HEK293 (cell line): ENCODE results near the gene MEIKIN.
A peak's percentile ranks its signal among the peaks of the same experiment; 100 is the strongest.

Source experiments
- CTCF ChIA-PET: fragments of 350-600 bp; formaldehyde crosslinking; extraction: SDS; loops from one replicate; lab custom pipeline; 2021; ENCODE audit warnings: antibody characterized with exemption; lab: Yijun Ruan, JAX
- POLR2A ChIA-PET: fragments of 300-600 bp; formaldehyde crosslinking; extraction: SDS; loops from one replicate; lab custom pipeline; 2020; ENCODE audit warnings: antibody characterized with exemption, inconsistent platforms; lab: Yijun Ruan, JAX
- H3K27ac ChIP-seq: fragments of 200-500 bp; sonication (Bioruptor generic); 2 replicates; pipeline ENCODE4 v1.5.1; 2014; ENCODE audit warnings: low read depth, low read length, control low read depth, inconsistent platforms; ENCODE audit errors: extremely low read depth
- H3K36me3 ChIP-seq, 2 experiments: fragments of 200-500 bp in 1 of 2; sonication (Bioruptor generic) in 1 of 2; 1 replicate in 1 of 2; 2 replicates in 1 of 2; pipeline ENCODE4 v1.5.1; 2014 to 2017; ENCODE audit warnings: inconsistent platforms in 2 of 2, low read length in 2 of 2; ENCODE audit not compliant: control insufficient read depth in 2 of 2, insufficient read depth in 1 of 2
- H3K4me1 ChIP-seq: fragments of 200-500 bp; sonication (Bioruptor generic); 2 replicates; pipeline ENCODE4 v1.5.1; 2014; ENCODE audit warnings: mild to moderate bottlenecking, low read length, inconsistent platforms; ENCODE audit not compliant: control insufficient read depth, insufficient read depth
- H3K4me3 ChIP-seq: 2 replicates; pipeline ENCODE4 v1.5.1; 2011; ENCODE audit warnings: low read depth, mild to moderate bottlenecking, control low read depth, low read length, moderate library complexity
- H3K9me3 ChIP-seq: fragments of 200-500 bp; sonication (Bioruptor generic); 2 replicates; pipeline ENCODE4 v1.5.1; 2014; ENCODE audit warnings: low read depth, low read length, inconsistent platforms; ENCODE audit not compliant: control insufficient read depth, insufficient read depth
- ATF2 ChIP-seq: fragments of 450-650 bp; formaldehyde crosslinking; IDR thresholded peaks from 2 replicates; pipeline ENCODE4 v1.5.1; 2016; ENCODE audit warnings: missing biosample characterization, missing genetic modification characterization, low read depth
- FEZF1 ChIP-seq: fragments of 450-650 bp; formaldehyde crosslinking; IDR thresholded peaks from 2 replicates; pipeline ENCODE4 v1.5.1; 2016; ENCODE audit warnings: missing biosample characterization, missing genetic modification characterization
- GLIS1 ChIP-seq: fragments of 450-650 bp; formaldehyde crosslinking; IDR thresholded peaks from 2 replicates; pipeline ENCODE4 v1.5.1; 2016; ENCODE audit warnings: missing biosample characterization, missing genetic modification characterization
- KLF10 ChIP-seq: fragments of 450-650 bp; IDR thresholded peaks from 2 replicates; pipeline ENCODE4 v1.5.1; 2018; ENCODE audit warnings: missing biosample characterization, mild to moderate bottlenecking, missing genetic modification characterization
- KLF8 ChIP-seq: fragments of 450-650 bp; formaldehyde crosslinking; IDR thresholded peaks from 2 replicates; pipeline ENCODE4 v1.5.1; 2016; ENCODE audit warnings: missing biosample characterization, missing genetic modification characterization
- ZBTB17 ChIP-seq: fragments of 450-650 bp; formaldehyde crosslinking; IDR thresholded peaks from 2 replicates; pipeline ENCODE4 v1.5.1; 2016; ENCODE audit warnings: missing biosample characterization, missing genetic modification characterization
- ZBTB49 ChIP-seq: fragments of 450-650 bp; formaldehyde crosslinking; IDR thresholded peaks from 2 replicates; pipeline ENCODE4 v1.5.1; 2016; ENCODE audit warnings: missing biosample characterization, missing genetic modification characterization, low read depth
- ZNF121 ChIP-seq: fragments of 450-650 bp; formaldehyde crosslinking; IDR thresholded peaks from 2 replicates; pipeline ENCODE4 v1.5.1; 2016; ENCODE audit warnings: missing biosample characterization, missing genetic modification characterization
- ZNF175 ChIP-seq: fragments of 450-650 bp; formaldehyde crosslinking; IDR thresholded peaks from 2 replicates; pipeline ENCODE4 v1.5.1; 2016; ENCODE audit warnings: missing biosample characterization, missing genetic modification characterization
- ZNF335 ChIP-seq: fragments of 450-650 bp; formaldehyde crosslinking; conservative IDR thresholded peaks from 2 replicates; pipeline ENCODE4 v1.5.1; 2016; ENCODE audit warnings: missing biosample characterization, missing genetic modification characterization
- ZNF488 ChIP-seq: fragments of 450-650 bp; formaldehyde crosslinking; IDR thresholded peaks from 2 replicates; pipeline ENCODE4 v1.5.1; 2016; ENCODE audit warnings: missing biosample characterization, missing genetic modification characterization
- ZNF585B ChIP-seq: fragments of 450-650 bp; formaldehyde crosslinking; IDR thresholded peaks from 2 replicates; pipeline ENCODE4 v1.5.1; 2016; ENCODE audit warnings: missing biosample characterization, missing genetic modification characterization
- ZNF610 ChIP-seq: fragments of 450-650 bp; formaldehyde crosslinking; IDR thresholded peaks from 2 replicates; pipeline ENCODE4 v1.5.1; 2016; ENCODE audit warnings: missing biosample characterization, missing genetic modification characterization, borderline replicate concordance
- ZNF791 ChIP-seq: fragments of 450-650 bp; formaldehyde crosslinking; IDR thresholded peaks from 2 replicates; pipeline ENCODE4 v1.5.1; 2016; ENCODE audit warnings: missing biosample characterization, missing genetic modification characterization
- ZSCAN16 ChIP-seq: fragments of 450-650 bp; formaldehyde crosslinking; IDR thresholded peaks from 2 replicates; pipeline ENCODE4 v1.5.1; 2016; ENCODE audit warnings: missing biosample characterization, missing genetic modification characterization
- TF ChIP-seq, protein P1 (sequence below): fragments of 450-650 bp; formaldehyde crosslinking; IDR thresholded peaks from 2 replicates; pipeline ENCODE4 v1.5.1; 2016; ENCODE audit warnings: missing biosample characterization, missing genetic modification characterization, borderline replicate concordance
- TF ChIP-seq, protein P2 (sequence below): fragments of 450-650 bp; IDR thresholded peaks from 2 replicates; pipeline ENCODE4 v1.5.1; 2018; ENCODE audit warnings: missing biosample characterization, missing genetic modification characterization
- TF ChIP-seq, protein P3 (sequence below): fragments of 450-650 bp; formaldehyde crosslinking; IDR thresholded peaks from 2 replicates; pipeline ENCODE4 v1.5.1; 2016; ENCODE audit warnings: missing biosample characterization, missing genetic modification characterization, borderline replicate concordance

Gene MEIKIN

GRCh38 chr5:131932235-131932634 is 13.2 kb downstream of the MEIKIN start (continued):
- no peak for TF ChIP-seq ZNF610 (tag by site-specific recombination)

DNA sequence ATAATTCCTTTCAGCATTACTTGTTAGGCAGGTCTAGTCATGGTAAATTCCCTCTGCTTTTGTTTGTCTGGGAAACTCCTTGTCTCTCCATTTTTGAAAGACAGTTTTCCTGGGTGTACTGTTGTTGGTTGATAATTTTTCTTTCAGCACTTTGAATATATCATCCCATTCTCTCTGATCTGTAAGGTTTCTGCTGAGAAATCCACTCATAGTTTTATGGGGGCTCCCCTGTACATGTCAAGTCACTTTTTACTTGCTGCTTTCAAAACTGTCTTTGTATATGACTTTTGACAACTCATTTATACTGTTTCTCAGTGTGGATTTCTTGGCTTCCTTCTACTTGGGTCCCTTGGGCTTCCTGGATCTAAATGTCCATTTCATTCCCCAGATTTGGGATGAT is 16.5 kb downstream of the MEIKIN start:
- TF ChIP-seq ZNF488 (tag by site-specific recombination) (no peak), ZNF585B (tag by site-specific recombination) (no peak), KLF10 (tag by site-specific recombination) (no peak), ZNF791 (tag by site-specific recombination) (peak; percentile 96), ZNF121 (tag by site-specific recombination) (no peak), ZNF335 (tag by site-specific recombination) (no peak)
- H3K4me1 ChIP-seq = no peaks in the 10 kb centered on the region
- H3K4me3 ChIP-seq = no peak overlapping the region
- no peak overlapping the region for H3K27ac ChIP-seq
- ChIA-PET POLR2A (no interaction called here), CTCF (no interaction called here)
- H3K9me3 ChIP-seq = no peaks in the 10 kb centered on the region
- H3K36me3 ChIP-seq = no peaks in the 10 kb centered on the region

DNA sequence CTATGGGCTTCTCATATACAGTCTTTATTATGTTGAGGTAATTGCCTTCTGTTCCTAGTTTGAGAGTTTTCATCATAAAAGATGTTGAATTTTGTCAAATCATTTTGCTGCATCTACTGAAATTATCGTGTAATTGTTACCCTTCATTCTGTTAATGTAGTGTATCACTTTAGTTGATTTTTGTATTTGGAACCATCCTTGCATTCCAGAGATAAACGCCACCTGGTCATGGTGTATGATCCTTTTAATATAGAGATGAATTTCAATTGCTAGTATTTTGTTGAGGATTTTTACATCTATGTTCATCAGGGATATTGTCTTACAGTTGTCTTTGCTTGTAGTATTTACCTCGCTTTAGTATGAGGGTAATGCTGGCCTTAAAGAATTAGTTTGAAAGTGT is 19.3 kb downstream of the MEIKIN start:
- CTCF ChIA-PET = no interaction called here
- POLR2A ChIA-PET = no interaction called here
- no peaks in the 10 kb centered on the region for H3K4me1 ChIP-seq
- no peak overlapping the region for H3K27ac ChIP-seq
- no peaks in the 10 kb centered on the region for H3K9me3 ChIP-seq
- H3K36me3 ChIP-seq = no peaks in the 10 kb centered on the region
- H3K4me3 ChIP-seq = no peak overlapping the region
- TF ChIP-seq ZBTB17 (tag by site-specific recombination) = no peak
- TF ChIP-seq, protein P1, sequence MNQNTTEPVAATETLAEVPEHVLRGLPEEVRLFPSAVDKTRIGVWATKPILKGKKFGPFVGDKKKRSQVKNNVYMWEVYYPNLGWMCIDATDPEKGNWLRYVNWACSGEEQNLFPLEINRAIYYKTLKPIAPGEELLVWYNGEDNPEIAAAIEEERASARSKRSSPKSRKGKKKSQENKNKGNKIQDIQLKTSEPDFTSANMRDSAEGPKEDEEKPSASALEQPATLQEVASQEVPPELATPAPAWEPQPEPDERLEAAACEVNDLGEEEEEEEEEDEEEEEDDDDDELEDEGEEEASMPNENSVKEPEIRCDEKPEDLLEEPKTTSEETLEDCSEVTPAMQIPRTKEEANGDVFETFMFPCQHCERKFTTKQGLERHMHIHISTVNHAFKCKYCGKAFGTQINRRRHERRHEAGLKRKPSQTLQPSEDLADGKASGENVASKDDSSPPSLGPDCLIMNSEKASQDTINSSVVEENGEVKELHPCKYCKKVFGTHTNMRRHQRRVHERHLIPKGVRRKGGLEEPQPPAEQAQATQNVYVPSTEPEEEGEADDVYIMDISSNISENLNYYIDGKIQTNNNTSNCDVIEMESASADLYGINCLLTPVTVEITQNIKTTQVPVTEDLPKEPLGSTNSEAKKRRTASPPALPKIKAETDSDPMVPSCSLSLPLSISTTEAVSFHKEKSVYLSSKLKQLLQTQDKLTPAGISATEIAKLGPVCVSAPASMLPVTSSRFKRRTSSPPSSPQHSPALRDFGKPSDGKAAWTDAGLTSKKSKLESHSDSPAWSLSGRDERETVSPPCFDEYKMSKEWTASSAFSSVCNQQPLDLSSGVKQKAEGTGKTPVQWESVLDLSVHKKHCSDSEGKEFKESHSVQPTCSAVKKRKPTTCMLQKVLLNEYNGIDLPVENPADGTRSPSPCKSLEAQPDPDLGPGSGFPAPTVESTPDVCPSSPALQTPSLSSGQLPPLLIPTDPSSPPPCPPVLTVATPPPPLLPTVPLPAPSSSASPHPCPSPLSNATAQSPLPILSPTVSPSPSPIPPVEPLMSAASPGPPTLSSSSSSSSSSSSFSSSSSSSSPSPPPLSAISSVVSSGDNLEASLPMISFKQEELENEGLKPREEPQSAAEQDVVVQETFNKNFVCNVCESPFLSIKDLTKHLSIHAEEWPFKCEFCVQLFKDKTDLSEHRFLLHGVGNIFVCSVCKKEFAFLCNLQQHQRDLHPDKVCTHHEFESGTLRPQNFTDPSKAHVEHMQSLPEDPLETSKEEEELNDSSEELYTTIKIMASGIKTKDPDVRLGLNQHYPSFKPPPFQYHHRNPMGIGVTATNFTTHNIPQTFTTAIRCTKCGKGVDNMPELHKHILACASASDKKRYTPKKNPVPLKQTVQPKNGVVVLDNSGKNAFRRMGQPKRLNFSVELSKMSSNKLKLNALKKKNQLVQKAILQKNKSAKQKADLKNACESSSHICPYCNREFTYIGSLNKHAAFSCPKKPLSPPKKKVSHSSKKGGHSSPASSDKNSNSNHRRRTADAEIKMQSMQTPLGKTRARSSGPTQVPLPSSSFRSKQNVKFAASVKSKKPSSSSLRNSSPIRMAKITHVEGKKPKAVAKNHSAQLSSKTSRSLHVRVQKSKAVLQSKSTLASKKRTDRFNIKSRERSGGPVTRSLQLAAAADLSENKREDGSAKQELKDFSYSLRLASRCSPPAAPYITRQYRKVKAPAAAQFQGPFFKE (tag by site-specific recombination) = no peak
- no peak for TF ChIP-seq ZNF175 (tag by site-specific recombination)
- TF ChIP-seq, protein P2, sequence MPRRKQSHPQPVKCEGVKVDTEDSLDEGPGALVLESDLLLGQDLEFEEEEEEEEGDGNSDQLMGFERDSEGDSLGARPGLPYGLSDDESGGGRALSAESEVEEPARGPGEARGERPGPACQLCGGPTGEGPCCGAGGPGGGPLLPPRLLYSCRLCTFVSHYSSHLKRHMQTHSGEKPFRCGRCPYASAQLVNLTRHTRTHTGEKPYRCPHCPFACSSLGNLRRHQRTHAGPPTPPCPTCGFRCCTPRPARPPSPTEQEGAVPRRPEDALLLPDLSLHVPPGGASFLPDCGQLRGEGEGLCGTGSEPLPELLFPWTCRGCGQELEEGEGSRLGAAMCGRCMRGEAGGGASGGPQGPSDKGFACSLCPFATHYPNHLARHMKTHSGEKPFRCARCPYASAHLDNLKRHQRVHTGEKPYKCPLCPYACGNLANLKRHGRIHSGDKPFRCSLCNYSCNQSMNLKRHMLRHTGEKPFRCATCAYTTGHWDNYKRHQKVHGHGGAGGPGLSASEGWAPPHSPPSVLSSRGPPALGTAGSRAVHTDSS (tag by site-specific recombination) = no peak
- no peak for TF ChIP-seq GLIS1 (tag by site-specific recombination)
- no peak for TF ChIP-seq KLF8 (tag by site-specific recombination)
- TF ChIP-seq, protein P3, sequence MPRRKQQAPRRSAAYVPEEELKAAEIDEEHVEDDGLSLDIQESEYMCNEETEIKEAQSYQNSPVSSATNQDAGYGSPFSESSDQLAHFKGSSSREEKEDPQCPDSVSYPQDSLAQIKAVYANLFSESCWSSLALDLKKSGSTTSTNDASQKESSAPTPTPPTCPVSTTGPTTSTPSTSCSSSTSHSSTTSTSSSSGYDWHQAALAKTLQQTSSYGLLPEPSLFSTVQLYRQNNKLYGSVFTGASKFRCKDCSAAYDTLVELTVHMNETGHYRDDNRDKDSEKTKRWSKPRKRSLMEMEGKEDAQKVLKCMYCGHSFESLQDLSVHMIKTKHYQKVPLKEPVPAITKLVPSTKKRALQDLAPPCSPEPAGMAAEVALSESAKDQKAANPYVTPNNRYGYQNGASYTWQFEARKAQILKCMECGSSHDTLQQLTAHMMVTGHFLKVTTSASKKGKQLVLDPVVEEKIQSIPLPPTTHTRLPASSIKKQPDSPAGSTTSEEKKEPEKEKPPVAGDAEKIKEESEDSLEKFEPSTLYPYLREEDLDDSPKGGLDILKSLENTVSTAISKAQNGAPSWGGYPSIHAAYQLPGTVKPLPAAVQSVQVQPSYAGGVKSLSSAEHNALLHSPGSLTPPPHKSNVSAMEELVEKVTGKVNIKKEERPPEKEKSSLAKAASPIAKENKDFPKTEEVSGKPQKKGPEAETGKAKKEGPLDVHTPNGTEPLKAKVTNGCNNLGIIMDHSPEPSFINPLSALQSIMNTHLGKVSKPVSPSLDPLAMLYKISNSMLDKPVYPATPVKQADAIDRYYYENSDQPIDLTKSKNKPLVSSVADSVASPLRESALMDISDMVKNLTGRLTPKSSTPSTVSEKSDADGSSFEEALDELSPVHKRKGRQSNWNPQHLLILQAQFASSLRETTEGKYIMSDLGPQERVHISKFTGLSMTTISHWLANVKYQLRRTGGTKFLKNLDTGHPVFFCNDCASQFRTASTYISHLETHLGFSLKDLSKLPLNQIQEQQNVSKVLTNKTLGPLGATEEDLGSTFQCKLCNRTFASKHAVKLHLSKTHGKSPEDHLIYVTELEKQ (tag by site-specific recombination) = no peak
- no peak for TF ChIP-seq ZBTB49 (tag by site-specific recombination)
- TF ChIP-seq ATF2 (tag by site-specific recombination) = no peak
- TF ChIP-seq FEZF1 = no peak
- no peak for TF ChIP-seq ZSCAN16 (tag by site-specific recombination)
